Retinal pigment epithelial cell (primary cell): ENCODE measurements around the gene LTN1.
"Not testable (repeated sequence)": the region's sequence is repeated elsewhere in the genome, so short reads cannot be mapped to it uniquely, and the experiment has no call there.

Experiments
- DNase-seq: peaks from one replicate; pipeline ENCODE4 v3.0.0-alpha.2; 2010; ENCODE audit warnings: low read depth
- H3K4me3 ChIP-seq: 2 replicates; pipeline ENCODE4 v1.5.1; 2011; ENCODE audit warnings: mild to moderate bottlenecking, low read length, control low read depth, moderate library complexity
- CTCF ChIP-seq: conservative IDR thresholded peaks from 2 replicates; pipeline ENCODE4 v1.5.1; 2011; ENCODE audit warnings: low read depth, low read length, control low read depth, inconsistent platforms

Gene LTN1

DNA sequence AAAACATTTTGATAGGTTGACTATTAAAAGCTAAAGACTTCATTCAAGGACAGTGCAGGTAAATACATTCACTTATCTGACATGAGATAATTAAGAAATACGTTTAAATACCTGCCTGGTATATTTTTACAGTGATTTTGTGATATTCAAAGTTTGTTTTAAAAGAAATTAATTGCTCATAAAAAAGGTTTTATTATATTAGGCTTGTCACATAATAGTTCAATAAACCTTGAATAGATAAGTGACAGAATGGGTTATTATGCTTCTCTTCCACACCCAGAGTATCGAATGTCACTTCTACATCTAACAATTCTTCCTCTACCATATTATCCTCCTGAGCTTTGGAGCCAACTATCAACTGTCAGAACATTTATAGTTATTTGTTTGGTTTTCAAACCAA lies 60.0 kb downstream of the LTN1 start:
- no peak for DNase-seq

GRCh38 chr21:28931708-28932372 lies 60.8 kb downstream of the LTN1 start:
- H3K4me3 ChIP-seq, result not testable (repeated sequence)

More for the DNA sequence above, 60.0 kb downstream of the LTN1 start:
- TF ChIP-seq CTCF, result no peak
- H3K4me3 ChIP-seq, result no peak overlapping the region

GRCh38 chr21:28928578-28929420 lies 63.9 kb downstream of the LTN1 start:
- TF ChIP-seq CTCF, result no peak
- no peak for DNase-seq
- H3K4me3 ChIP-seq, result no peak overlapping the region

More at GRCh38 chr21:28931708-28932372, 60.8 kb downstream of the LTN1 start:
- DNase-seq, result not testable (repeated sequence)

GRCh38 chr21:28927130-28927529 lies 65.5 kb downstream of the LTN1 start:
- no peak overlapping the region for H3K4me3 ChIP-seq
- no peak for DNase-seq
- no peak for TF ChIP-seq CTCF

- no peak overlapping the region for H3K4me3 ChIP-seq
- TF ChIP-seq CTCF, result no peak
- no peak for DNase-seq
These were observed 69.2 kb downstream of the LTN1 start for GRCh38 chr21:28923439-28923975.

GRCh38 chr21:28922368-28922767 lies 70.3 kb downstream of the LTN1 start:
- no peak for DNase-seq
- TF ChIP-seq CTCF, result no peak
- H3K4me3 ChIP-seq, result no peak overlapping the region

DNA sequence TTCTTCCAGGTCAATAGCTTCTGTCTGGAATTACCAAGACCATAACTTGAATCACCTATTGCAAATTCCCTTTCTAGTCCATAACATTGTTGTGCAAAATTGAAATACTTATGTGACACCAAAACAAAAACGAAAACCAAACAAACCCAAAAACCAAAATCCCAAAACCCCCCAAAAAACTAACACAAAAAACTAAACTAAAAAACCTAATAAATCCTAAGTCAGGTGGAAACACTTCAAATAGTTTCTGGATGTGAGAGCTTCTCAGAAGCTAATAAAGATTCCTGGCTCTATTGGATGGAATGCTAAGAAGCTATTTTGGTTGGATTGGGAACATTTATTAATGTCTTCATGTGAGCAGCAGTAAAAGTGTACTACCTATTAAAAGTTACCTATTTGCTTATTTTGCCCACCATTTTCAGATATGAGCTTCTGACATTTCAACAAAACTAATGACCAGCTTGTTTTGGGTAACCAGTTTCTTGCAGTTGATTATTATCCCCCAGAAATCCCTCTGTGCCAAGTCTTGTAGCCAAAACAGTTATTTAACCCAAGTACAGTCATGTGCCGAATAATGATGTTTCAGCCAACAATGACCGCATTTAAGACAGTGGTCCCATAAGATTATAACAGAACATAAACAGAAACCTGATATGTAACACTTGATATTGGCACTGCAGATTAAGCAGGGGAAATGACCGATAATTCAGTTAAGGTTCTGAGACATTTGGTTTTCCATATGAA lies 76.4 kb downstream of the LTN1 start:
- no peak for TF ChIP-seq CTCF
- no peak overlapping the region for H3K4me3 ChIP-seq
- no peak for DNase-seq
